Measurements from ENCODE around the gene CCR8. TPM values are rescaled to one million over a fixed set of nuclear protein-coding genes. Genes with fewer than 3 reads are reported as not detected.

CCR8 gene
- total and polyA plus RNA-seq, 2 experiments from 2014 or later = not detected

- no peaks in the 10 kb centered on the region for H3K4me1 ChIP-seq (ENCODE audit: insufficient read depth)
- TF ChIP-seq EZH2phosphoT487 (IDR thresholded peaks at IDR 0.05; ENCODE audit: low read depth, severe bottlenecking, unreplicated experiment) (no peak), CTCF (IDR thresholded peaks at IDR 0.05; ENCODE audit: poor library complexity) (no peak), EZH2 (IDR thresholded peaks at IDR 0.05; ENCODE audit: borderline replicate concordance) (no peak)
- H3K36me3 ChIP-seq (replicated peaks; ENCODE audit: insufficient read depth, low read depth) = no peaks in the 10 kb centered on the region
- no peaks in the 10 kb centered on the region for H3K9me3 ChIP-seq (ENCODE audit: low read depth)
- H3K27me3 ChIP-seq = no peaks in the 10 kb centered on the region
- no peak overlapping the region for H2AFZ ChIP-seq
- no peaks in the 10 kb centered on the region for H3K79me2 ChIP-seq
- H4K20me1 ChIP-seq (ENCODE audit: insufficient read depth, poor library complexity, severe bottlenecking) = no peaks in the 10 kb centered on the region
- no peaks in the 10 kb centered on the region for H3K9me2 ChIP-seq (replicated peaks; ENCODE audit: insufficient read depth)
- no peak overlapping the region for H3K4me2 ChIP-seq
- no peak overlapping the region for H3K4me3 ChIP-seq
- H3K27ac ChIP-seq = no peak overlapping the region
- 74% methylated on average over 4 of the region's 4 CpGs for WGBS (ENCODE audit: low lambda C conversion rate, missing lambda C conversion rate)
- DNase-seq (ENCODE audit: low spot score) = no peak
Observed at GRCh38 chr3:39327053-39327745, 2.3 kb upstream of the CCR8 start.

GRCh38 chr3:39327746-39328349, 1.7 kb upstream of the CCR8 start:
- 89% methylated on average over 4 of the region's 4 CpGs for WGBS (ENCODE audit: low lambda C conversion rate, missing lambda C conversion rate)
- Histone ChIP-seq H3K9me2 (replicated peaks; ENCODE audit: insufficient read depth) (no peaks in the 10 kb centered on the region), H3K4me2 (no peak overlapping the region), H3K27ac (no peak overlapping the region), H2AFZ (no peak overlapping the region), H3K4me3 (no peak overlapping the region), H4K20me1 (ENCODE audit: insufficient read depth, poor library complexity, severe bottlenecking) (no peaks in the 10 kb centered on the region), H3K36me3 (replicated peaks; ENCODE audit: insufficient read depth, low read depth) (no peaks in the 10 kb centered on the region), H3K27me3 (no peaks in the 10 kb centered on the region), H3K4me1 (ENCODE audit: insufficient read depth) (no peaks in the 10 kb centered on the region), H3K79me2 (no peaks in the 10 kb centered on the region), H3K9me3 (ENCODE audit: low read depth) (no peaks in the 10 kb centered on the region)
- TF ChIP-seq EZH2phosphoT487 (IDR thresholded peaks at IDR 0.05; ENCODE audit: low read depth, severe bottlenecking, unreplicated experiment) (no peak), EZH2 (IDR thresholded peaks at IDR 0.05; ENCODE audit: borderline replicate concordance) (no peak), CTCF (IDR thresholded peaks at IDR 0.05; ENCODE audit: poor library complexity) (no peak)
- no peak for DNase-seq (ENCODE audit: low spot score)

GRCh38 chr3:39330824-39331223, 1.3 kb downstream of the CCR8 start:
- no peaks in the 10 kb centered on the region for H3K9me2 ChIP-seq (replicated peaks; ENCODE audit: insufficient read depth)
- no peak for DNase-seq (ENCODE audit: low spot score)
- no peaks in the 10 kb centered on the region for H4K20me1 ChIP-seq (ENCODE audit: insufficient read depth, poor library complexity, severe bottlenecking)
- no peak overlapping the region for H3K4me2 ChIP-seq
- H3K9me3 ChIP-seq (ENCODE audit: low read depth) = no peaks in the 10 kb centered on the region
- H3K27ac ChIP-seq = no peak overlapping the region
- no peaks in the 10 kb centered on the region for H3K27me3 ChIP-seq
- no peaks in the 10 kb centered on the region for H3K36me3 ChIP-seq (replicated peaks; ENCODE audit: insufficient read depth, low read depth)
- H3K4me1 ChIP-seq (ENCODE audit: insufficient read depth) = no peaks in the 10 kb centered on the region
- H3K4me3 ChIP-seq = no peak overlapping the region
- TF ChIP-seq CTCF (IDR thresholded peaks at IDR 0.05; ENCODE audit: poor library complexity) (no peak), EZH2 (IDR thresholded peaks at IDR 0.05; ENCODE audit: borderline replicate concordance) (no peak), EZH2phosphoT487 (IDR thresholded peaks at IDR 0.05; ENCODE audit: low read depth, severe bottlenecking, unreplicated experiment) (no peak)
- H3K79me2 ChIP-seq = no peaks in the 10 kb centered on the region
- H2AFZ ChIP-seq = no peak overlapping the region
